Prostate gland (tissue), 2 donors: ENCODE data around the gene ENOPH1.

Experiments used
- CTCF ChIP-seq, 4 experiments: fragments of 200-600 bp in 2 of 4; fragments of 450-650 bp in 2 of 4; sonication (generic) in 2 of 4; IDR thresholded peaks; 1 replicate in 3 of 4; 2 replicates in 1 of 4; pipeline ENCODE4 v1.5.1; 2016 to 2019; ENCODE audit warnings: antibody characterized with exemption in 4 of 4, mild to moderate bottlenecking in 2 of 4, moderate library complexity in 2 of 4
- POLR2A ChIP-seq: fragments of 450-650 bp; IDR thresholded peaks from one replicate; pipeline ENCODE4 v1.6.1; 2016; ENCODE audit warnings: antibody characterized with exemption, mild to moderate bottlenecking
- POLR2AphosphoS5 ChIP-seq: sonication (generic); formaldehyde crosslinking; IDR thresholded peaks from one replicate; pipeline ENCODE4 v1.6.1; 2017; ENCODE audit warnings: antibody characterized with exemption

DNA sequence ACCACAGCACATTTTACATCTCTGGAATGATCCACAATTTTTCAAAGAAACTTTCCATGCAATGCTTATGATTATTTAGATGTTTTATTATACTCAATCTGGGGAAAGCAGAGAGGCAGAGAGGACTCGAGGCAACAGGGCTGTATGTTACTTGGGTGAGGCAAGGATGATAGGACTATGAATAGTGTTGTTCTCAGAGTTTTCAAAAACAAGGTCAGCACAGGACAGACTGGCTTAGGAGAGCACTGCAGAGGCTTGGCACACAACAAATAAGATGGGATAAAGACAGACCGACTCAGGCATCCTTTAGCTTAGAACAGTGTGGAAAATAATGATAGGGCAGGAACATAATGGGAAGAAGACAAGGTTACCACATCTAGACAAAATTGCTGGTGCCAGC lies 66.0 kb downstream of the ENOPH1 start:
- TF ChIP-seq CTCF (IDR thresholded peaks at IDR 0.05) (no peak), POLR2A (no peak), POLR2AphosphoS5 (no peak)
